Right lobe of liver (tissue), 4 donors: Measurements from ENCODE around the gene MARK4.

Experiments
- CTCF ChIP-seq, 4 donors: fragments of 200-600 bp in 3 of 4; fragments of 450-650 bp in 1 of 4; IDR thresholded peaks; one replicate each; pipeline versions ENCODE4 v1.5.1 to v1.8.0; 2016 to 2022; ENCODE audit warnings: antibody characterized with exemption in 4 of 4, mild to moderate bottlenecking in 2 of 4
- POLR2A ChIP-seq: fragments of 450-650 bp; IDR thresholded peaks from one replicate; pipeline ENCODE4 v1.6.1; 2017; ENCODE audit warnings: antibody characterized with exemption, mild to moderate bottlenecking
- donor health status: DM: no; HTN: no; CAD: no.
- donor health status: DM: no; HTN: no; CAD: no.
- donor health status: DM: no; HTN: yes; CAD: no.

- TF ChIP-seq POLR2A: no peak
- TF ChIP-seq CTCF (IDR thresholded peaks at IDR 0.05): no peak
These were observed 45.3 kb downstream of the MARK4 start for GRCh38 chr19:45296355-45296754.
